Esophagus muscularis mucosa (tissue), 4 donors: Measurements from ENCODE around the gene FCER1A. TPM values are rescaled to one million over a fixed set of nuclear protein-coding genes. Genes with fewer than 3 reads are reported as not detected.

ENCODE experiments used
- DNase-seq: peaks from one replicate; pipeline ENCODE4 v3.0.0-alpha.2; 2017; ENCODE audit errors: extremely low spot score
- H3K27ac ChIP-seq, 4 donors: fragments of 200-600 bp; sonication (generic); replicated peaks in 1 of 4; 1 replicate in 3 of 4; 2 replicates in 1 of 4; pipeline ENCODE4 v1.5.1; 2016 to 2019; ENCODE audit warnings: mild to moderate bottlenecking in 1 of 4
- H3K27me3 ChIP-seq, 4 donors: fragments of 200-600 bp; sonication (generic); one replicate each; pipeline versions ENCODE4 v1.5.1 to v1.6.0; 2016 to 2019
- H3K36me3 ChIP-seq, 4 donors: fragments of 200-600 bp; sonication (generic); one replicate each; pipeline ENCODE4 v1.5.1; 2016 to 2019
- H3K4me1 ChIP-seq, 4 donors: fragments of 200-600 bp; sonication (generic); one replicate each; pipeline ENCODE4 v1.5.1; 2016 to 2019
- H3K4me3 ChIP-seq, 4 donors: fragments of 200-600 bp; sonication (generic); 1 replicate in 2 of 4; 2 replicates in 2 of 4; pipeline ENCODE4 v1.5.1; 2016 to 2019; ENCODE audit warnings: mild to moderate bottlenecking in 4 of 4, moderate library complexity in 1 of 4
- H3K9me3 ChIP-seq, 4 donors: fragments of 200-600 bp; sonication (generic); 1 replicate in 3 of 4; 2 replicates in 1 of 4; pipeline ENCODE4 v1.5.1; 2016 to 2019
- CTCF ChIP-seq, 3 experiments: fragments of 200-600 bp in 2 of 3; fragments of 450-650 bp in 1 of 3; sonication (generic) in 2 of 3; IDR thresholded peaks; one replicate each; pipeline ENCODE4 v1.5.1; 2017 to 2019; ENCODE audit warnings: antibody characterized with exemption in 3 of 3, mild to moderate bottlenecking in 2 of 3, moderate library complexity in 1 of 3
- EP300 ChIP-seq: sonication (generic); formaldehyde crosslinking; IDR thresholded peaks from one replicate; pipeline ENCODE4 v1.6.1; 2017; ENCODE audit warnings: antibody characterized with exemption
- POLR2A ChIP-seq: fragments of 450-650 bp; IDR thresholded peaks from one replicate; pipeline ENCODE4 v1.6.1; 2017; ENCODE audit warnings: antibody characterized with exemption, moderate library complexity, mild to moderate bottlenecking, low read depth
- POLR2AphosphoS5 ChIP-seq, 2 donors: sonication (generic); formaldehyde crosslinking; IDR thresholded peaks; one replicate each; pipeline ENCODE4 v1.6.1; 2017; ENCODE audit warnings: antibody characterized with exemption in 2 of 2
- WGBS: methylation state at CpG from one replicate; pipeline ENCODE4 v1.1.5; 2018; 5-methylcytosine and 5-hydroxymethylcytosine counted together
- intact Hi-C: fragments of 100-400 bp; cut with DNase I; formaldehyde crosslinking; loops from one replicate; pipeline ENCODE4 v1.15.1; 2023
- total RNA-seq, 4 donors: library from RNA; depleted of rRNA; stranded (reverse); fragments of >200 nt; gene quantifications; one replicate each; pipeline versions ENCODE4 v1.1.0 to v1.2.1, GENCODE V29; 2016

The FCER1A gene
- total RNA-seq, 4 donors from 2014 or later: 0.45 to 8.3 (median 3.6) TPM

DNA sequence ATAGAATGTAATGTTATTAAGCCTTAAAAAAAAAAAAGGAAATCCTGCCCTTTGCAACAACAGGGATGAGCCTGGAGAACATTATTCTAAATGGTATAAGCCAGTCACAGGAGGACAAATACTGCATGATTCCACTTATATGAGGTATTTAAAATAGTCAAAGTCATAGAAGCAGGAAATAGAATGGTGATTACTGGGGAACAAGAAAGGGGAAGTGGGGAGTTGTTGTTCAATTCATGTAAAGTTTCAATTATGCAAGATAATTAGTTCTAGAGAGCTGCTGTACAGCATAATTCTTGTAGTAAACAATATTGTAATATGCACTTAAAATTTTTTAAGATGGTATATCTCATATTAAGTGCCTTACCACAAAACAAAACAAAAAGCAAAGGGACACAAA lies 13.2 kb downstream of the FCER1A start:
- Histone ChIP-seq H3K27ac (no peak overlapping the region), H3K9me3 (no peaks in the 10 kb centered on the region), H3K4me3 (no peak overlapping the region), H3K36me3 (no peaks in the 10 kb centered on the region), H3K4me1 (no peaks in the 10 kb centered on the region), H3K27me3 (no peaks in the 10 kb centered on the region)
- TF ChIP-seq EP300 (no peak), POLR2A (no peak), POLR2AphosphoS5 (IDR thresholded peaks at IDR 0.05) (no peak), CTCF (IDR thresholded peaks at IDR 0.05) (no peak)
- no peak for DNase-seq
- intact Hi-C loops: no loop called here

DNA sequence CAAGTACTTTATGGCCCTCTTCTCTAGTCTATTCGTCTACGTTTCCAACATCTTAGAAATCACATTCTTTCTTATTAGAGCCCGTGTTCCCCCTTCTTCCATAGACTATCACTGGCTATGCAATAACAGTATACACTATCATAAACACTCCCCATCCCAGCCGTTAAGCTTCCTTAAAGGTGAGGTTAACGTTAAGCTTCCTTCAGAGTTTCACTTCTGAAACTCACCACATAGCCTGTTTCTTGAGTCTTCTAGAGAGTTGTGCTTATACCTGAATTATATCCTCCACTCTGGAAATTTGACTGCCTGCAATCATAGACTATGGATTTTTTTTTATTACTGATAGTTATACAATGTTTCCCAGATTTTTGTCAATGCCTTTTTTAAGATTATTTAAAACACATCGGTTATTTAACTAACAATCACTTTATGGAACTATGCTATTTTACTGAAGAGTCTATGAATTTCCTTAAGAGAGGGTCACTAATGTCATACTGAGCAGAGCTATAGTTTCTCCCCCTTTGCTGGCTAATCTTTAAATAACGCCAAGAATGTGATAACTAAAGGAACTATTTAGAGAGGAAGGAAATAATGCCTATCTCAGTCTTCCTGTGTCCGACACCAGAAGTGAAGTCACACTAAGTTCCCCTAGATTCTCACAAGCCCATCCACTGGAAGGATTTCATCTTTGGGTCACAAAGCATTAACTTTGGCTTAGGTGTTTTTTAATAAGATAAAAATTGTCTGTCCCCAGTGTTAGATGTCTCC lies 16.8 kb downstream of the FCER1A start:
- Histone ChIP-seq H3K4me3 (no peak overlapping the region), H3K27ac (no peak overlapping the region), H3K4me1 (no peaks in the 10 kb centered on the region), H3K36me3 (no peaks in the 10 kb centered on the region), H3K9me3 (no peaks in the 10 kb centered on the region), H3K27me3 (no peaks in the 10 kb centered on the region)
- 72% methylated on average over 8 of the region's 8 CpGs for WGBS
- DNase-seq: no peak
- intact Hi-C loops: no loop called here
- TF ChIP-seq EP300 (no peak), POLR2AphosphoS5 (IDR thresholded peaks at IDR 0.05) (no peak), POLR2A (no peak), CTCF (IDR thresholded peaks at IDR 0.05) (no peak)

DNA sequence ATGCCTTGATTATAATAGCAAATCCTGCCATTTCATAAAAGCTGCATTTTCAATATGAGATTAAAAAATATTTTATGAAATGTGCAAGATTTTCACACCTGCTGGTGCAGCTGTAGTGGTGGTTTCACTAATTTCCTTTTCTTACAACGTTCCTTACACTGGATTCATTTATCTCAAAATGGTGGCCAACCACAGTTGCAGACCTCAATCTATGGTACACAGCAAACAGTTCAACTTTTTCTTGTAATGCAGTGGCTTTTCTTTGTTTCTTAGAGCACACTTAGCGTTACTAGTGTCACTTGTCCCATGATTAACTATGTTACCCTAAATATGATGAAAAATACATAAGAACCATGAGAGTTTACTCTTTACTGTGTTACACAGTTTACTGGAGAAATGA lies 32.7 kb downstream of the FCER1A start:
- no peaks in the 10 kb centered on the region for H3K36me3 ChIP-seq
- H3K4me3 ChIP-seq: no peak overlapping the region
- no peaks in the 10 kb centered on the region for H3K27me3 ChIP-seq
- no peak overlapping the region for H3K27ac ChIP-seq
- H3K9me3 ChIP-seq: no peaks in the 10 kb centered on the region
- H3K4me1 ChIP-seq: peaks cover 0 to 10% (median 0%) of the 10 kb centered on the region in 4 donors
- WGBS: 72% methylated on average over 2 of the region's 2 CpGs
- no peak for DNase-seq
- TF ChIP-seq POLR2A: no peak
- TF ChIP-seq POLR2AphosphoS5 (IDR thresholded peaks at IDR 0.05): no peak
- no peak for TF ChIP-seq EP300
- no peak for TF ChIP-seq CTCF (IDR thresholded peaks at IDR 0.05)
- intact Hi-C loops: no loop called here

DNA sequence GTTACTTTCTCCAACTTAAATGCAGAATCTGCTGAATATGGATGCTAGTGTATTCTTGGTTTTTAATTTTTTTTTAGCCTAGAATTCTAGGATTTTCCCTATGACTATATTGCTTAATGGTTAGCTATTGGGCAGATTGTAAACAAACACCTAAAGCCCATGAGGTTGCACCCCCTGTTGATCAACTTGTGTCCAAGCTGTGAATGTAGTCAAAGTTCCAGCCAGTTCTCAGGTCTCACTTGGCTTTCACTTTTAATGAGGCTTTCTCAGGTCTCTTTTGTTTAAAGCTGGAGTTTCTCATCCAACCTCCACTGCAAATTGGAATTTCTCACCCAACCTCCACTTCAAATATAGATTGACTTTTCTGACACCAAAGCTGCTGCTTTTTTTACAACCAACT lies 35.9 kb downstream of the FCER1A start:
- no peak for DNase-seq
- no peaks in the 10 kb centered on the region for H3K27me3 ChIP-seq
- intact Hi-C loops: no loop called here
- TF ChIP-seq POLR2A (no peak), CTCF (IDR thresholded peaks at IDR 0.05) (no peak), POLR2AphosphoS5 (IDR thresholded peaks at IDR 0.05) (no peak), EP300 (no peak)
- peaks cover 0 to 12% (median 0%) of the 10 kb centered on the region in 4 donors for H3K4me1 ChIP-seq
- no peak overlapping the region for H3K4me3 ChIP-seq
- no peaks in the 10 kb centered on the region for H3K9me3 ChIP-seq
- no peak overlapping the region for H3K27ac ChIP-seq
- H3K36me3 ChIP-seq: no peaks in the 10 kb centered on the region

- H3K4me1 ChIP-seq: peaks cover 0 to 12% (median 0%) of the 10 kb centered on the region in 4 donors
- TF ChIP-seq POLR2AphosphoS5 (IDR thresholded peaks at IDR 0.05) (no peak), EP300 (no peak), CTCF (IDR thresholded peaks at IDR 0.05) (no peak), POLR2A (no peak)
- H3K27ac ChIP-seq: no peak overlapping the region
- no peaks in the 10 kb centered on the region for H3K9me3 ChIP-seq
- intact Hi-C loops: no loop called here
- no peaks in the 10 kb centered on the region for H3K36me3 ChIP-seq
- no peak overlapping the region for H3K4me3 ChIP-seq
- WGBS: 81% methylated on average over 1 of the region's 1 CpG
- no peaks in the 10 kb centered on the region for H3K27me3 ChIP-seq
- DNase-seq: no peak
These were observed 37.4 kb downstream of the FCER1A start for GRCh38 chr1:159339536-159339935.
